Measurements from ENCODE around the gene IFNA6. TPM values are rescaled to one million over a fixed set of nuclear protein-coding genes. Genes with fewer than 3 reads are reported as not detected.
A peak's percentile ranks its signal among the peaks of the same experiment; 100 is the strongest.

The IFNA6 gene
- total and polyA plus RNA-seq, 10 of the 15 experiments (the other 5 are each of a cell fraction or from before 2014, with no cell fraction given) = 0.04 TPM; not detected in 9

GRCh38 chr9:21362287-21362686 is 11.6 kb upstream of the IFNA6 start:
- Histone ChIP-seq H3K36me3 (ENCODE audit: control insufficient read depth in 2 of 2, insufficient read depth in 2 of 2, low read length in 1 of 2) (no peaks in the 10 kb centered on the region), H3K9me3 (replicated peaks; ENCODE audit: control insufficient read depth, insufficient read depth, low read length) (no peaks in the 10 kb centered on the region; the same call in 2 of the 3 replicates), H3K4me1 (ENCODE audit: control insufficient read depth, insufficient read depth, low read length) (peaks cover 10% of the 10 kb centered on the region; the same call in 1 of the 2 replicates), H3K4me3 (no peak overlapping the region), H3K4me2 (ENCODE audit: control insufficient read depth, insufficient read depth) (no peak overlapping the region), H3K27me3 (replicated peaks in 1 of 2; ENCODE audit: control insufficient read depth in 2 of 2, insufficient read depth in 2 of 2, low read length in 1 of 2) (no peaks in the 10 kb centered on the region), H4K20me1 (ENCODE audit: control insufficient read depth, insufficient read depth) (no peaks in the 10 kb centered on the region), H3K27ac (ENCODE audit: control insufficient read depth, insufficient read depth) (no peak overlapping the region), H3K79me2 (ENCODE audit: control insufficient read depth, insufficient read depth, low read length) (no peaks in the 10 kb centered on the region), H3K9ac (ENCODE audit: control insufficient read depth, insufficient read depth, low read length) (no peak overlapping the region), H2AFZ (ENCODE audit: control insufficient read depth, low read depth, low read length) (no peak overlapping the region)
- ATAC-seq (no peak), DNase-seq (ENCODE audit: low read depth, low spot score) (no peak), FAIRE-seq (no peak)
- 78% methylated on average over 8 of the region's 8 CpGs for WGBS (ENCODE audit: insufficient coverage, insufficient replicate concordance, low lambda C conversion rate, missing lambda C conversion rate)
- intact Hi-C loops (cut with micrococcal nuclease; ENCODE audit: unreplicated experiment) = no loop called here
- ChIA-PET RAD21 (ENCODE audit: unreplicated experiment) (no interaction called here), SMC1A (ENCODE audit: uncharacterized antibody, unreplicated experiment) (interaction anchor here (4.1 kb wide), 1 partner anchor 18 kb away, joined by 24 read pairs; no protein-coding TSS in a partner anchor), POLR2A (no interaction called here), CTCF (interaction anchor here (4.1 kb wide), 1 partner anchor 33 kb away, joined by 18 read pairs; no protein-coding TSS in a partner anchor)
- no TSS peak for BruUV-seq (replicated peaks)
- TF ChIP-seq CHD1 (IDR thresholded peaks at IDR 0.05; ENCODE audit: low read depth, low read length) (no peak), MTA3 (IDR thresholded peaks at IDR 0.05; ENCODE audit: borderline replicate concordance, low read length) (no peak), NR2F1 (conservative IDR thresholded peaks at IDR 0.05) (no peak)
- in situ Hi-C loops (cut with MboI) = no loop called here

GRCh38 chr9:21357479-21358460 is 7.1 kb upstream of the IFNA6 start:
- ChIA-PET RAD21 (ENCODE audit: unreplicated experiment) (interaction anchor here (1.6 to 2.7 kb wide), 7 partner anchors 10 to 38 kb away, joined by 4 to 22 read pairs (median 6); partner anchors contain the start of genes IFNA2 and KLHL9), CTCF (interaction anchor here (0.5 to 3.1 kb wide), 8 partner anchors 21 to 41 kb away, joined by 3 to 26 read pairs (median 4); no protein-coding TSS in a partner anchor), POLR2A (interaction anchor here (1.2 to 1.7 kb wide), 3 partner anchors 23 to 26 kb away, joined by 4 to 7 read pairs (median 5); no protein-coding TSS in a partner anchor), SMC1A (ENCODE audit: uncharacterized antibody, unreplicated experiment) (interaction anchor here (0.7 to 3.3 kb wide), 13 partner anchors 11 to 119 kb away, joined by 3 to 31 read pairs (median 4); partner anchors contain the start of genes IFNA2 and KLHL9)
- DNase-seq (ENCODE audit: low read depth, low spot score) = peak; percentile 76
- BruUV-seq (replicated peaks) = no TSS peak
- peak; percentile 94 for ATAC-seq
- FAIRE-seq = peak; percentile 62
- in situ Hi-C loops (cut with MboI) (no loop called here), intact Hi-C loops (cut with micrococcal nuclease; ENCODE audit: unreplicated experiment) (loop anchor here (1.0 to 2.0 kb wide), 2 partner anchors 23 to 24 kb away; partner anchors contain the start of gene KLHL9)
- H3K4me1 ChIP-seq (ENCODE audit: control insufficient read depth, insufficient read depth, low read length) = peaks cover 18% of the 10 kb centered on the region; the same call in 1 of the 2 replicates
- no peak overlapping the region for H3K4me3 ChIP-seq
- H3K36me3 ChIP-seq (ENCODE audit: control insufficient read depth in 2 of 2, insufficient read depth in 2 of 2, low read length in 1 of 2) = no peaks in the 10 kb centered on the region
- H2AFZ ChIP-seq (ENCODE audit: control insufficient read depth, low read depth, low read length) = peak overlapping the region; percentile 46; the same call in 1 of the 2 replicates
- peak overlapping the region; percentile 65 for H3K4me2 ChIP-seq (ENCODE audit: control insufficient read depth, insufficient read depth)
- H3K9me3 ChIP-seq (replicated peaks; ENCODE audit: control insufficient read depth, insufficient read depth, low read length) = no peaks in the 10 kb centered on the region; the same call in 1 of the 3 replicates
- WGBS (ENCODE audit: insufficient coverage, insufficient replicate concordance, low lambda C conversion rate, missing lambda C conversion rate) = 9% methylated on average over 7 of the region's 7 CpGs
- no peaks in the 10 kb centered on the region for H3K79me2 ChIP-seq (ENCODE audit: control insufficient read depth, insufficient read depth, low read length)
- no peaks in the 10 kb centered on the region for H4K20me1 ChIP-seq (ENCODE audit: control insufficient read depth, insufficient read depth)
- no peaks in the 10 kb centered on the region for H3K27me3 ChIP-seq (replicated peaks in 1 of 2; ENCODE audit: control insufficient read depth in 2 of 2, insufficient read depth in 2 of 2, low read length in 1 of 2)
- no peak overlapping the region for H3K9ac ChIP-seq (ENCODE audit: control insufficient read depth, insufficient read depth, low read length)
- peak overlapping the region; percentile 45; the same call in 1 of the 2 replicates for H3K27ac ChIP-seq (ENCODE audit: control insufficient read depth, insufficient read depth)
- TF ChIP-seq ZBTB40 (IDR thresholded peaks at IDR 0.05; ENCODE audit: borderline replicate concordance) (peak; percentile 43; the same call in 1 of the 2 replicates), GABPA (IDR thresholded peaks at IDR 0.05; ENCODE audit: low read depth) (0 out of 2 replicates have a peak, but pooled peaks have one; percentile 16), RELB (IDR thresholded peaks at IDR 0.05; ENCODE audit: low read depth) (peak; percentile 79), STAT1 (conservative IDR thresholded peaks at IDR 0.05) (no peak)
